Activated CD8-positive, alpha-beta memory T cell treated with anti-CD3 and anti-CD28 coated beads, Interleukin-2, amount 50 U/mL, for 4 hours (primary cell): ENCODE measurements around the gene XXYLT1.
"Not testable (repeated sequence)": the region's sequence is repeated elsewhere in the genome, so short reads cannot be mapped to it uniquely, and the experiment has no call there.

Experiments used
- DNase-seq: peaks from one replicate; pipeline ENCODE4 v3.0.0-alpha.2; 2020

XXYLT1 gene

GRCh38 chr3:195270817-195271409, at the start of gene XXYLT1:
TSS of gene XXYLT1 (minus strand) at chr3:195271159. CDS start at chr3:195271058, 101 bp downstream.
- DNase-seq, result peak; percentile 91

- DNase-seq, result no peak
Observed at GRCh38 chr3:195319060-195319459, 48.1 kb upstream of the XXYLT1 start.

GRCh38 chr3:195312714-195313113, 41.8 kb upstream of the XXYLT1 start:
- no peak for DNase-seq

GRCh38 chr3:195307711-195308110, 36.8 kb upstream of the XXYLT1 start:
- DNase-seq, result no peak

GRCh38 chr3:195306369-195306768, 35.4 kb upstream of the XXYLT1 start:
- no peak for DNase-seq

GRCh38 chr3:195302431-195302830, 31.5 kb upstream of the XXYLT1 start:
- no peak for DNase-seq

- DNase-seq, result no peak
Observed at GRCh38 chr3:195297446-195297845, 26.5 kb upstream of the XXYLT1 start.

- DNase-seq, result no peak
Observed at GRCh38 chr3:195296662-195297061, 25.7 kb upstream of the XXYLT1 start.

- no peak for DNase-seq
Observed at GRCh38 chr3:195291121-195291520, 20.2 kb upstream of the XXYLT1 start.

- not testable (repeated sequence) for DNase-seq
Observed at GRCh38 chr3:195290643-195291042, 19.7 kb upstream of the XXYLT1 start.

GRCh38 chr3:195286115-195286872, 15.3 kb upstream of the XXYLT1 start:
- DNase-seq, result no peak

- DNase-seq, result no peak
Observed at GRCh38 chr3:195285372-195285771, 14.4 kb upstream of the XXYLT1 start.

GRCh38 chr3:195284842-195285241, 13.9 kb upstream of the XXYLT1 start:
- DNase-seq, result no peak

GRCh38 chr3:195282961-195283360, 12.0 kb upstream of the XXYLT1 start:
- DNase-seq, result no peak

- DNase-seq, result no peak
Observed at GRCh38 chr3:195274259-195274966, 3.5 kb upstream of the XXYLT1 start.

- peak; percentile 87 for DNase-seq
Observed at GRCh38 chr3:195271410-195272243, 668 bp upstream of the XXYLT1 start.

GRCh38 chr3:195270079-195270816, 711 bp downstream of the XXYLT1 start:
- peak; percentile 51 for DNase-seq

GRCh38 chr3:195269375-195270078, 1.4 kb downstream of the XXYLT1 start:
- DNase-seq, result no peak

- no peak for DNase-seq
Observed at GRCh38 chr3:195268576-195269309, 2.2 kb downstream of the XXYLT1 start.

- DNase-seq, result no peak
Observed at GRCh38 chr3:195267096-195267495, 3.9 kb downstream of the XXYLT1 start.

- no peak for DNase-seq
Observed at GRCh38 chr3:195266428-195266827, 4.5 kb downstream of the XXYLT1 start.
